Thoracic aorta (tissue), 2 donors: ENCODE results near the gene CA6. TPM values are rescaled to one million over a fixed set of nuclear protein-coding genes. Genes with fewer than 3 reads are reported as not detected.

ENCODE experiments used
- ATAC-seq: fragments of 150-250 bp; one replicate; pipeline ENCODE4 v1.8.0; 2017; ENCODE audit warnings: low read depth; ENCODE audit not compliant: insufficient number of reproducible peaks, low FRiP score
- DNase-seq: peaks from one replicate; pipeline ENCODE4 v3.0.0-alpha.2; 2020; ENCODE audit warnings: low spot score
- H3K27ac ChIP-seq, 2 donors: fragments of 200-600 bp; sonication (generic); 1 replicate in 1 of 2; 2 replicates in 1 of 2; pipeline ENCODE4 v1.5.1; 2016; ENCODE audit warnings: mild to moderate bottlenecking in 2 of 2, moderate library complexity in 2 of 2
- H3K27me3 ChIP-seq: fragments of 200-600 bp; sonication (generic); replicated peaks from 2 replicates; pipeline ENCODE4 v1.6.0; 2016; ENCODE audit warnings: mild to moderate bottlenecking; ENCODE audit not compliant: insufficient read depth
- H3K36me3 ChIP-seq: fragments of 200-600 bp; sonication (generic); one replicate; pipeline ENCODE4 v1.5.1; 2016
- H3K4me1 ChIP-seq, 2 donors: fragments of 200-600 bp; sonication (generic); 1 replicate in 1 of 2; 2 replicates in 1 of 2; pipeline versions ENCODE4 v1.5.1 to v1.6.0; 2016; ENCODE audit warnings: low read depth in 2 of 2, mild to moderate bottlenecking in 1 of 2; ENCODE audit not compliant: control insufficient read depth in 1 of 2
- H3K4me3 ChIP-seq: fragments of 200-600 bp; sonication (generic); 2 replicates; pipeline ENCODE4 v1.5.1; 2016; ENCODE audit warnings: mild to moderate bottlenecking
- H3K9me3 ChIP-seq: fragments of 200-600 bp; sonication (generic); 2 replicates; pipeline ENCODE4 v1.5.1; 2016
- CTCF ChIP-seq: fragments of 200-600 bp; sonication (generic); IDR thresholded peaks from one replicate; pipeline ENCODE4 v1.5.1; 2019; ENCODE audit warnings: antibody characterized with exemption
- total RNA-seq, 2 donors: library from RNA; depleted of rRNA; stranded (reverse); fragments of >200 nt; gene quantifications; one replicate each; pipeline versions ENCODE4 v1.1.0 to v1.2.3, GENCODE V29; 2016

Gene CA6
- total RNA-seq, 2 donors from 2014 or later, result not detected

GRCh38 chr1:8910914-8911313, 34.8 kb upstream of the CA6 start:
- TF ChIP-seq CTCF, result no peak
- Histone ChIP-seq H3K27ac (no peak overlapping the region), H3K4me3 (no peak overlapping the region), H3K9me3 (no peaks in the 10 kb centered on the region), H3K36me3 (no peaks in the 10 kb centered on the region), H3K27me3 (no peaks in the 10 kb centered on the region), H3K4me1 (peaks cover 0 to 12% of the 10 kb centered on the region in 2 donors)
- no peak for ATAC-seq
- no peak for DNase-seq

- no peak for TF ChIP-seq CTCF
Observed at GRCh38 chr1:8911416-8912309, 34.0 kb upstream of the CA6 start.

GRCh38 chr1:8913457-8913856, 32.2 kb upstream of the CA6 start:
- Histone ChIP-seq H3K9me3 (no peaks in the 10 kb centered on the region), H3K4me1 (no peaks in the 10 kb centered on the region), H3K36me3 (no peaks in the 10 kb centered on the region), H3K4me3 (no peak overlapping the region), H3K27ac (no peak overlapping the region), H3K27me3 (no peaks in the 10 kb centered on the region)
- no peak for TF ChIP-seq CTCF
- ATAC-seq (no peak), DNase-seq (no peak)

More at GRCh38 chr1:8911416-8912309, 34.0 kb upstream of the CA6 start:
- DNase-seq, result no peak
- Histone ChIP-seq H3K9me3 (no peaks in the 10 kb centered on the region), H3K36me3 (no peaks in the 10 kb centered on the region), H3K27ac (no peak overlapping the region), H3K27me3 (no peaks in the 10 kb centered on the region), H3K4me1 (peaks cover 0 to 6% of the 10 kb centered on the region in 2 donors), H3K4me3 (no peak overlapping the region)
- no peak for ATAC-seq

- DNase-seq (no peak), ATAC-seq (no peak)
- H3K9me3 ChIP-seq, result no peaks in the 10 kb centered on the region
Observed at GRCh38 chr1:8914466-8914865, 31.2 kb upstream of the CA6 start.

More at GRCh38 chr1:8914466-8914865, 31.2 kb upstream of the CA6 start:
- TF ChIP-seq CTCF, result no peak
- H3K27me3 ChIP-seq, result no peaks in the 10 kb centered on the region
- H3K36me3 ChIP-seq, result no peaks in the 10 kb centered on the region
- no peak overlapping the region for H3K27ac ChIP-seq
- H3K4me3 ChIP-seq, result no peak overlapping the region
- no peaks in the 10 kb centered on the region for H3K4me1 ChIP-seq
